GM12878 (cell line): Measurements from ENCODE around the gene BICRA. TPM values are rescaled to one million over a fixed set of nuclear protein-coding genes. Genes with fewer than 3 reads are reported as not detected.

Experiments
- ATAC-seq: fragments of 200-7000 bp; cut with Tn5 transposase; 3 replicates; pipeline ENCODE4 v1.9.1; 2020; ENCODE audit warnings: mild to moderate bottlenecking, moderate library complexity
- BruUV-seq: library from RNA; stranded (reverse); fragments of 400-500 nt; replicated peaks from 2 replicates; lab custom pipeline; 2021; lab: Mats Ljungman, UMichigan
- CTCF ChIA-PET: fragments of 300-600 bp; sonication (Branson Sonifier 250); formaldehyde crosslinking; extraction: SDS; loops from one replicate; lab custom pipeline; 2021; ENCODE audit warnings: inconsistent platforms; lab: Yijun Ruan, JAX
- POLR2A ChIA-PET: fragments of 350-600 bp; formaldehyde crosslinking; extraction: SDS; loops from one replicate; lab custom pipeline; 2021; ENCODE audit warnings: inconsistent platforms; lab: Charles Lee
- RAD21 ChIA-PET: fragments of 300-600 bp; sonication (Branson Sonifier 250); formaldehyde crosslinking; loops from one replicate; lab custom pipeline; 2023; ENCODE audit warnings: antibody characterized with exemption; ENCODE audit not compliant: unreplicated experiment; lab: Charles Lee
- SMC1A ChIA-PET: fragments of 300-600 bp; sonication (Branson Sonifier 250); formaldehyde crosslinking; loops from one replicate; lab custom pipeline; 2023; ENCODE audit not compliant: unreplicated experiment, uncharacterized antibody; lab: Charles Lee
- DNase-seq: peaks from one replicate; pipeline ENCODE4 v3.0.0-alpha.2; 2011; ENCODE audit warnings: low read depth, low spot score
- FAIRE-seq: peaks from 3 replicates; lab custom pipeline; 2011; peaks lifted over from hg19 to GRCh38; lab: Jason Lieb, UNC
- H2AFZ ChIP-seq: 2 replicates; pipeline ENCODE4 v1.6.0; 2011; ENCODE audit warnings: low read depth, low read length, control low read depth; ENCODE audit not compliant: control insufficient read depth
- H3K27ac ChIP-seq: 2 replicates; pipeline ENCODE4 v1.5.1; 2011; ENCODE audit warnings: control low read depth; ENCODE audit not compliant: control insufficient read depth, insufficient read depth
- H3K27me3 ChIP-seq, 2 experiments: replicated peaks in 1 of 2; 2 replicates each; pipeline versions ENCODE4 v1.6.0 to v1.6.1; 2011; ENCODE audit warnings: low read length in 1 of 2; ENCODE audit not compliant: control insufficient read depth in 2 of 2, insufficient read depth in 2 of 2
- H3K36me3 ChIP-seq, 2 experiments: 2 replicates each; pipeline ENCODE4 v1.5.1; 2011; ENCODE audit warnings: low read length in 1 of 2; ENCODE audit not compliant: control insufficient read depth in 2 of 2, insufficient read depth in 2 of 2
- H3K4me1 ChIP-seq: 2 replicates; pipeline ENCODE4 v1.6.1; 2011; ENCODE audit warnings: mild to moderate bottlenecking, low read length, moderate library complexity, mixed read lengths; ENCODE audit not compliant: control insufficient read depth, insufficient read depth
- H3K4me2 ChIP-seq: 2 replicates; pipeline ENCODE4 v1.6.0; 2011; ENCODE audit warnings: control low read depth; ENCODE audit not compliant: control insufficient read depth, insufficient read depth
- H3K4me3 ChIP-seq: fragments of 200-600 bp; sonication (generic); 2 replicates; pipeline ENCODE4 v1.5.1; 2016
- H3K79me2 ChIP-seq: 2 replicates; pipeline ENCODE4 v1.6.0; 2011; ENCODE audit warnings: low read length; ENCODE audit not compliant: control insufficient read depth, insufficient read depth
- H3K9ac ChIP-seq: 2 replicates; pipeline ENCODE4 v1.8.0; 2011; ENCODE audit warnings: low read length, control low read depth, mixed read lengths; ENCODE audit not compliant: control insufficient read depth, insufficient read depth
- H3K9me3 ChIP-seq: replicated peaks from 3 replicates; pipeline ENCODE4 v1.5.1; 2011; ENCODE audit warnings: mild to moderate bottlenecking, low read length; ENCODE audit not compliant: control insufficient read depth, insufficient read depth
- H4K20me1 ChIP-seq: 2 replicates; pipeline ENCODE4 v1.6.0; 2011; ENCODE audit not compliant: control insufficient read depth, insufficient read depth
- BHLHE40 ChIP-seq, 2 experiments: fragments of 450-650 bp in 1 of 2; IDR thresholded peaks; 2 replicates each; pipeline ENCODE4 v1.6.1; 2011 to 2017; ENCODE audit warnings: low read depth in 2 of 2, borderline replicate concordance in 1 of 2, improper control_type of control experiment in 1 of 2, low read length in 1 of 2, mild to moderate bottlenecking in 1 of 2
- CBX3 ChIP-seq: fragments of 200-600 bp; sonication (generic); IDR thresholded peaks from 2 replicates; pipeline ENCODE4 v1.6.1; 2016; ENCODE audit warnings: low read depth, borderline replicate concordance
- ESRRA ChIP-seq: IDR thresholded peaks from 2 replicates; pipeline ENCODE4 v1.6.1; 2012; ENCODE audit warnings: mild to moderate bottlenecking, low read length, improper control_type of control experiment
- HCFC1 ChIP-seq: fragments of 150-350 bp; IDR thresholded peaks from 2 replicates; pipeline ENCODE4 v1.6.1; 2014; ENCODE audit warnings: low read length
- IKZF1 ChIP-seq: fragments of 450-650 bp; conservative IDR thresholded peaks from 2 replicates; pipeline ENCODE4 v1.6.1; 2017; ENCODE audit warnings: antibody characterized with exemption, mild to moderate bottlenecking
- IKZF2 ChIP-seq, 2 experiments: fragments of 450-650 bp; IDR thresholded peaks; 2 replicates each; pipeline ENCODE4 v1.6.1; 2017; ENCODE audit warnings: mild to moderate bottlenecking in 2 of 2, moderate library complexity in 2 of 2
- KLF5 ChIP-seq: fragments of 450-650 bp; IDR thresholded peaks from 2 replicates; pipeline ENCODE4 v1.6.1; 2014; ENCODE audit warnings: mild to moderate bottlenecking; ENCODE audit not compliant: partially characterized antibody
- RUNX3 ChIP-seq: IDR thresholded peaks from 2 replicates; pipeline ENCODE4 v1.6.1; 2012; ENCODE audit warnings: low read length, inconsistent platforms
- SMAD1 ChIP-seq: fragments of 450-650 bp; IDR thresholded peaks from 2 replicates; pipeline ENCODE4 v1.6.1; 2018; ENCODE audit warnings: mild to moderate bottlenecking, low read depth; ENCODE audit not compliant: partially characterized antibody
- SRF ChIP-seq, 2 experiments: IDR thresholded peaks; 2 replicates each; pipeline ENCODE4 v1.6.1; 2011; ENCODE audit warnings: low read depth in 2 of 2, low read length in 2 of 2, mild to moderate bottlenecking in 1 of 2, moderate library complexity in 1 of 2
- SUPT20H ChIP-seq: IDR thresholded peaks from 2 replicates; pipeline ENCODE4 v1.6.1; 2011; ENCODE audit warnings: low read depth, mild to moderate bottlenecking, low read length, moderate library complexity, borderline replicate concordance; ENCODE audit not compliant: control insufficient read depth
- TCF7 ChIP-seq: IDR thresholded peaks from 2 replicates; pipeline ENCODE4 v1.6.1; 2014; ENCODE audit warnings: antibody characterized with exemption, borderline replicate concordance
- ZNF217 ChIP-seq: fragments of 450-650 bp; IDR thresholded peaks from 2 replicates; pipeline ENCODE4 v1.6.1; 2017; ENCODE audit warnings: antibody characterized with exemption, mild to moderate bottlenecking
- WGBS: methylation state at CpG from one replicate; pipeline ENCODE4 v1.1.6; 2016; ENCODE audit warnings: low lambda C conversion rate; ENCODE audit not compliant: insufficient replicate concordance, insufficient coverage; ENCODE audit errors: missing lambda C conversion rate; 5-methylcytosine and 5-hydroxymethylcytosine counted together
- in situ Hi-C: fragments of 300-500 bp; cut with MboI; formaldehyde crosslinking; loops from 9 replicates; pipeline ENCODE4 v1.14.3; 2018; ENCODE audit warnings: mixed read lengths
- intact Hi-C: fragments of 100-400 bp; cut with micrococcal nuclease; formaldehyde crosslinking; loops from one replicate; pipeline ENCODE4 v1.14.2; 2022; ENCODE audit not compliant: unreplicated experiment
- polyA plus RNA-seq, 11 experiments: library from polyadenylated mRNA; depleted of rRNA in 4 of 11; unstranded in 6 of 11; stranded (reverse) in 5 of 11; fragments of >200 nt; fragmentation: Nextera tagmentation in 4 of 11; fragmentation: Illumina TruSeq in 1 of 11; extraction: Ambion mirVana in 4 of 11; extraction: Trizol in 1 of 11; gene quantifications; 1 replicate in 1 of 11; 2 replicates in 10 of 11; pipeline versions ENCODE4 v1.2.1 to v1.2.3, GENCODE V29; 2011 to 2016; ENCODE audit warnings: inconsistent platforms in 2 of 11, missing spikeins in 2 of 11, low read depth in 1 of 11
- total RNA-seq, 4 experiments: library from RNA; depleted of rRNA in 3 of 4; stranded (reverse); fragments of >200 nt in 3 of 4; fragmentation: Illumina TruSeq in 1 of 4; extraction: Trizol in 1 of 4; gene quantifications; 2 replicates each; pipeline versions ENCODE4 v1.2.1 to v1.2.3, GENCODE V29; 2013 to 2021
- TF ChIP-seq, protein P1 (sequence below), 3 experiments: IDR thresholded peaks in 2 of 3; conservative IDR thresholded peaks in 1 of 3; 2 replicates each; pipeline ENCODE4 v1.5.1; 2011; ENCODE audit warnings: low read depth in 3 of 3, low read length in 3 of 3, mild to moderate bottlenecking in 3 of 3, control low read depth in 2 of 3, moderate library complexity in 2 of 3, inconsistent platforms in 1 of 3, mixed read lengths in 1 of 3; ENCODE audit not compliant: control insufficient read depth in 2 of 3, insufficient read depth in 1 of 3; ENCODE audit errors: extremely low read depth in 1 of 3

Gene BICRA
- total and polyA plus RNA-seq, 10 of the 15 experiments (the other 5 are each of a cell fraction or from before 2014, with no cell fraction given): 0.11 to 15.3 (median 1.3) TPM

DNA sequence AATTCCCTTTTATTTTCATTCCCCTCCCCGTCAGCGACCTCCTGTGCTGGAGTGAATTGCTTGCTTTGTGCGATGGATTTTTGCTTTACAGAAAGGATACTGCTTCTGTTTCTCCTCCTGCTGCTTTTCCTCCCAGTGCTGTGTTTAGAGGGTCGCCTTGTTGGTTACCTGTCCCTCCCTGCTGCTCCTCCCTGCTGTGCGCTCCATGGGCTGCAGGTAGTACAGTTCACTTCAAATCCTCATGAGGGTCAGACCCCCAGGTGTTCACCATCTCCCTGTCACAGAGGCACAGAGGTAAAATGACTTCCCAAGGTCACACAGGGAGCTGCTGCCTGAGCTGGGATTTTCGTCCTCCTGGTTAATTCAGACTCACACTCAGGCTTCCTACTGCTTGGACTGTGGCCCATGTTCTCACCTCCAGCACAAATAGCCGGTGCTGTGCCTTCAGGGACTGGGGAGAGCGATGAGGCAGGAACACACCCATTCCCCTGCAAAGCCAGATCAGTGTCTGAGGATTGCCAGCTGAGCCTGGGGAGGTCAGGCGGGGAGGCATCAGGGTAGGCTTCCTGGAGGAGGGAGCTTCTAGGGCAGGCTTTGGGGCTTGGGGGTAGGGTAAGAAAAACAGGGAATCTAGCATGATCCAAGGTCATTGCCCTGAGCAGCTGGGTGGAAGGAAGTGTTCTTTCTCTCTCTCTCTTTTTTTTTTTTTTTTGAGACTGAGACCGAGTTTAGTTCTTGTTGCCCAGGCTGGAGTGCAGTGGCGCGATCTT lies 14.4 kb downstream of the BICRA start:
- in situ Hi-C loops: no loop called here
- no peak for FAIRE-seq
- H3K9ac ChIP-seq: no peak overlapping the region

More for the DNA sequence above, 14.4 kb downstream of the BICRA start:
- H3K27me3 ChIP-seq: no peaks in the 10 kb centered on the region
- no peak overlapping the region for H3K27ac ChIP-seq
- intact Hi-C loops: no loop called here
- no peak for DNase-seq
- POLR2A ChIA-PET: no interaction called here
- 0 out of 2 replicates have a peak, but pooled peaks cover 3% of the 10 kb centered on the region for H3K4me1 ChIP-seq
- no TSS peak for BruUV-seq
- no peak overlapping the region for H3K4me3 ChIP-seq
- RAD21 ChIA-PET: no interaction called here
- H3K9me3 ChIP-seq: no peaks in the 10 kb centered on the region
- CTCF ChIA-PET: interaction anchor here (0.7 to 1.2 kb wide), 2 partner anchors 108 to 399 kb away, joined by 3 to 5 read pairs; no protein-coding TSS in a partner anchor
- no peak overlapping the region for H3K4me2 ChIP-seq
- no peak overlapping the region for H2AFZ ChIP-seq
- no peaks in the 10 kb centered on the region; a peak in 2 of 4 replicates for H3K36me3 ChIP-seq
- SMC1A ChIA-PET: no interaction called here
- TF ChIP-seq HCFC1: no peak
- TF ChIP-seq KLF5: no peak
- TF ChIP-seq SRF (IDR thresholded peaks at IDR 0.05; ENCODE audit: low read depth in 2 of 2, low read length in 2 of 2): no peak
- TF ChIP-seq, protein P1, sequence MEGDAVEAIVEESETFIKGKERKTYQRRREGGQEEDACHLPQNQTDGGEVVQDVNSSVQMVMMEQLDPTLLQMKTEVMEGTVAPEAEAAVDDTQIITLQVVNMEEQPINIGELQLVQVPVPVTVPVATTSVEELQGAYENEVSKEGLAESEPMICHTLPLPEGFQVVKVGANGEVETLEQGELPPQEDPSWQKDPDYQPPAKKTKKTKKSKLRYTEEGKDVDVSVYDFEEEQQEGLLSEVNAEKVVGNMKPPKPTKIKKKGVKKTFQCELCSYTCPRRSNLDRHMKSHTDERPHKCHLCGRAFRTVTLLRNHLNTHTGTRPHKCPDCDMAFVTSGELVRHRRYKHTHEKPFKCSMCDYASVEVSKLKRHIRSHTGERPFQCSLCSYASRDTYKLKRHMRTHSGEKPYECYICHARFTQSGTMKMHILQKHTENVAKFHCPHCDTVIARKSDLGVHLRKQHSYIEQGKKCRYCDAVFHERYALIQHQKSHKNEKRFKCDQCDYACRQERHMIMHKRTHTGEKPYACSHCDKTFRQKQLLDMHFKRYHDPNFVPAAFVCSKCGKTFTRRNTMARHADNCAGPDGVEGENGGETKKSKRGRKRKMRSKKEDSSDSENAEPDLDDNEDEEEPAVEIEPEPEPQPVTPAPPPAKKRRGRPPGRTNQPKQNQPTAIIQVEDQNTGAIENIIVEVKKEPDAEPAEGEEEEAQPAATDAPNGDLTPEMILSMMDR (IDR thresholded peaks at IDR 0.05 in 2 of 3, conservative IDR thresholded peaks at IDR 0.05 in 1 of 3; ENCODE audit: control insufficient read depth in 2 of 3, extremely low read depth in 1 of 3, insufficient read depth in 1 of 3, low read depth in 3 of 3, low read length in 3 of 3): no peak
- TF ChIP-seq SUPT20H: no peak
- no peak for TF ChIP-seq BHLHE40 (IDR thresholded peaks at IDR 0.05; ENCODE audit: borderline replicate concordance in 1 of 2, low read depth in 2 of 2, low read length in 1 of 2)
- no peak for TF ChIP-seq ZNF217
- no peak for TF ChIP-seq IKZF1
- no peak for TF ChIP-seq CBX3
- no peak for TF ChIP-seq RUNX3
- TF ChIP-seq TCF7: no peak
- no peak for TF ChIP-seq ESRRA
- TF ChIP-seq SMAD1: no peak
- TF ChIP-seq IKZF2 (IDR thresholded peaks at IDR 0.05): no peak
- 85% methylated on average over 9 of the region's 12 CpGs for WGBS
- peaks cover 5% of the 10 kb centered on the region; the same call in 1 of the 2 replicates for H4K20me1 ChIP-seq
- ATAC-seq: no peak
- H3K79me2 ChIP-seq: peaks cover 13% of the 10 kb centered on the region
